Cardiac muscle cell (in vitro differentiated cells and primary cell): ENCODE data around the gene KLF6. TPM values are rescaled to one million over a fixed set of nuclear protein-coding genes. Genes with fewer than 3 reads are reported as not detected.

Experiments
- DNase-seq, 2 donors: peaks; one replicate each; pipeline versions ENCODE4 v3.0.0 to v3.0.0-alpha.2; 2010 to 2017; ENCODE audit warnings: low read depth in 1 of 2, low spot score in 1 of 2
- H3K27ac ChIP-seq: fragments of 200-600 bp; sonication (generic); 2 replicates; pipeline ENCODE4 v1.5.1; 2016
- H3K27me3 ChIP-seq: fragments of 200-600 bp; sonication (generic); 2 replicates; pipeline ENCODE4 v1.6.0; 2016; ENCODE audit warnings: control low read depth
- H3K36me3 ChIP-seq: fragments of 200-600 bp; sonication (generic); 2 replicates; pipeline ENCODE4 v1.5.1; 2016; ENCODE audit warnings: control low read depth
- H3K4me1 ChIP-seq: fragments of 200-600 bp; sonication (generic); 2 replicates; pipeline ENCODE4 v1.8.1; 2017; ENCODE audit warnings: low read depth, mild to moderate bottlenecking, mixed run types
- H3K4me3 ChIP-seq: fragments of 200-600 bp; sonication (generic); 2 replicates; pipeline ENCODE4 v1.5.1; 2016; ENCODE audit warnings: mild to moderate bottlenecking
- H3K9me3 ChIP-seq: fragments of 200-600 bp; sonication (generic); 2 replicates; pipeline ENCODE4 v1.5.1; 2017; ENCODE audit warnings: low read depth, mild to moderate bottlenecking, control low read depth
- CTCF ChIP-seq: IDR thresholded peaks from 2 replicates; pipeline ENCODE4 v1.5.1; 2012; ENCODE audit warnings: low read depth, mild to moderate bottlenecking, low read length
- polyA plus RNA-seq: library from polyadenylated mRNA; unstranded; fragments of >200 nt; fragmentation: Nextera tagmentation; extraction: Ambion mirVana; gene quantifications from 2 replicates; pipeline ENCODE4 v1.2.1, GENCODE V29; 2016
- total RNA-seq: library from RNA; depleted of rRNA; stranded (reverse); fragments of >200 nt; gene quantifications from 2 replicates; pipeline ENCODE4 v1.2.3, GENCODE V29; 2016

The KLF6 gene
- total and polyA plus RNA-seq, 2 experiments from 2014 or later, result 8.4 to 40.3 TPM

GRCh38 chr10:3782146-3782450, 2.9 kb downstream of the KLF6 start:
- H3K27ac ChIP-seq, result no peak overlapping the region
- H3K9me3 ChIP-seq, result no peaks in the 10 kb centered on the region
- H3K4me3 ChIP-seq, result peak overlapping the region; percentile 85
- peaks cover 19% of the 10 kb centered on the region for H3K4me1 ChIP-seq
- peak in 1 of 2 donors; percentile 81 for DNase-seq
- H3K36me3 ChIP-seq, result peaks cover 18% of the 10 kb centered on the region
- no peaks in the 10 kb centered on the region for H3K27me3 ChIP-seq
- no peak for TF ChIP-seq CTCF

GRCh38 chr10:3781468-3782145, 3.4 kb downstream of the KLF6 start:
- peak; percentile 77 for TF ChIP-seq CTCF
- H3K36me3 ChIP-seq, result peaks cover 18% of the 10 kb centered on the region
- DNase-seq, result peak in 1 of 2 donors; percentile 83
- peaks cover 15% of the 10 kb centered on the region for H3K4me1 ChIP-seq
- H3K27me3 ChIP-seq, result no peaks in the 10 kb centered on the region
- no peak overlapping the region for H3K27ac ChIP-seq
- H3K4me3 ChIP-seq, result no peak overlapping the region
- no peaks in the 10 kb centered on the region for H3K9me3 ChIP-seq

GRCh38 chr10:3780771-3781467, 4.1 kb downstream of the KLF6 start:
- no peak for TF ChIP-seq CTCF
- DNase-seq, result peak in 1 of 2 donors; percentile 49
- no peak overlapping the region for H3K27ac ChIP-seq
- H3K36me3 ChIP-seq, result peaks cover 18% of the 10 kb centered on the region
- H3K9me3 ChIP-seq, result no peaks in the 10 kb centered on the region
- H3K4me1 ChIP-seq, result peaks cover 8% of the 10 kb centered on the region
- no peaks in the 10 kb centered on the region for H3K27me3 ChIP-seq
- no peak overlapping the region for H3K4me3 ChIP-seq

- peak in 1 of 2 donors; percentile 61 for DNase-seq
- H3K9me3 ChIP-seq, result no peaks in the 10 kb centered on the region
- no peak for TF ChIP-seq CTCF
Measured at GRCh38 chr10:3780021-3780770, 4.8 kb downstream of the KLF6 start.

GRCh38 chr10:3779158-3779741, 5.8 kb downstream of the KLF6 start:
- Histone ChIP-seq H3K27ac (no peak overlapping the region), H3K4me1 (peaks cover 8% of the 10 kb centered on the region), H3K36me3 (peaks cover 18% of the 10 kb centered on the region), H3K9me3 (no peaks in the 10 kb centered on the region), H3K27me3 (peaks cover 12% of the 10 kb centered on the region), H3K4me3 (no peak overlapping the region)
- TF ChIP-seq CTCF, result no peak
- DNase-seq, result peak in 1 of 2 donors; percentile 31

More at GRCh38 chr10:3780021-3780770, 4.8 kb downstream of the KLF6 start:
- Histone ChIP-seq H3K4me3 (no peak overlapping the region), H3K36me3 (peaks cover 18% of the 10 kb centered on the region), H3K4me1 (peaks cover 8% of the 10 kb centered on the region), H3K27ac (no peak overlapping the region), H3K27me3 (peaks cover 3% of the 10 kb centered on the region)
